ENCODE results near the gene GAB4. TPM values are rescaled to one million over a fixed set of nuclear protein-coding genes. Genes with fewer than 3 reads are reported as not detected.

Gene GAB4
- total RNA-seq, 1 donor from 2014 or later, result not detected

DNA sequence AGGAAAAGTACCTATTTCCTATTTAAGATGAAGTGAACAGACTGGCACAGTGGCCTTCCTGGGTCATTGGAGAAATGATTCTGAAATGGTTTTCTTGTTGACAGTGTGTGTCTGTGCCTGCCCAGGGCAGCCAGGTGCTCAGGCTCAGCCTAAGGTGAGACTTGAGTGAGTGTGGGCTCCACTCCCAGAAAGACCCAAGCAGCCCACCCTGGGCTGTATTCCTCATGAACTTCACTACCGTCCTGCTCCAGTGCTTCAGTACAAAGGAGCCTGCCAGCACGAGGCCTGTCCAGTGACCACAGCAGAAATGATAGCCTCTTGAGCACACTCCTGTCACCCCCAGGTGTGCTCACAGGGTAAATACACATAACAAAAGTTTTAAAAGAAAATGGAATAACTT, 49.5 kb downstream of the GAB4 start:
- TF ChIP-seq, protein P1, sequence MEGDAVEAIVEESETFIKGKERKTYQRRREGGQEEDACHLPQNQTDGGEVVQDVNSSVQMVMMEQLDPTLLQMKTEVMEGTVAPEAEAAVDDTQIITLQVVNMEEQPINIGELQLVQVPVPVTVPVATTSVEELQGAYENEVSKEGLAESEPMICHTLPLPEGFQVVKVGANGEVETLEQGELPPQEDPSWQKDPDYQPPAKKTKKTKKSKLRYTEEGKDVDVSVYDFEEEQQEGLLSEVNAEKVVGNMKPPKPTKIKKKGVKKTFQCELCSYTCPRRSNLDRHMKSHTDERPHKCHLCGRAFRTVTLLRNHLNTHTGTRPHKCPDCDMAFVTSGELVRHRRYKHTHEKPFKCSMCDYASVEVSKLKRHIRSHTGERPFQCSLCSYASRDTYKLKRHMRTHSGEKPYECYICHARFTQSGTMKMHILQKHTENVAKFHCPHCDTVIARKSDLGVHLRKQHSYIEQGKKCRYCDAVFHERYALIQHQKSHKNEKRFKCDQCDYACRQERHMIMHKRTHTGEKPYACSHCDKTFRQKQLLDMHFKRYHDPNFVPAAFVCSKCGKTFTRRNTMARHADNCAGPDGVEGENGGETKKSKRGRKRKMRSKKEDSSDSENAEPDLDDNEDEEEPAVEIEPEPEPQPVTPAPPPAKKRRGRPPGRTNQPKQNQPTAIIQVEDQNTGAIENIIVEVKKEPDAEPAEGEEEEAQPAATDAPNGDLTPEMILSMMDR (IDR thresholded peaks at IDR 0.05; ENCODE audit: unreplicated experiment), result no peak
- Mint-ChIP-seq H3K36me3 (ENCODE audit: insufficient read depth) (no peaks in the 10 kb centered on the region), H3K9me3 (ENCODE audit: low read depth) (no peaks in the 10 kb centered on the region), H3K27me3 (no peaks in the 10 kb centered on the region), H3K4me1 (ENCODE audit: low read depth) (no peaks in the 10 kb centered on the region), H3K27ac (no peak overlapping the region), H3K4me3 (ENCODE audit: low read depth) (no peak overlapping the region)
- DNase-seq (ENCODE audit: low spot score, unreplicated experiment), result no peak

DNA sequence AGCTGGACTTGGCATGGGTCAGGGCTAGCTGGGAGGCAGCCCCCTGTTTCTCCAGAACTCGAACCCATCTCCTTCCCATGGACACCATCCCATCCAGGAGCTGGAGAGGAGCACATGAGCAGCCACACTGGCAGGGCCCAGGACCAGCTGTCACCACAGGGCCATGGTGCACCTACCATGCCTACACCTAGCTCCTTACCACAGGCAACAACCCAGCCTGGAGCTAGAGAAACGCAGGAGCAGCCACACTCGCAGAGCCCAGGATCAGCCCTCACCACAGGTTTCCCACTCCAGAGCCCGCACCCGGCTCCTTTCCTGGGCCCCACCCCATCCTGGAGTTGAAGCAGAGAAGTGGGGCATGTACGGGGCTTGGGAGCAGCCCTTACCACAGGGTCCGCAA, 50.2 kb downstream of the GAB4 start:
- no peaks in the 10 kb centered on the region for H3K36me3 Mint-ChIP-seq (ENCODE audit: insufficient read depth)
- no peaks in the 10 kb centered on the region for H3K9me3 Mint-ChIP-seq (ENCODE audit: low read depth)
- TF ChIP-seq, protein P1 (IDR thresholded peaks at IDR 0.05; ENCODE audit: unreplicated experiment), result no peak
- H3K4me3 Mint-ChIP-seq (ENCODE audit: low read depth), result no peak overlapping the region
- H3K27ac Mint-ChIP-seq, result no peak overlapping the region
- DNase-seq (ENCODE audit: low spot score, unreplicated experiment), result no peak
- no peaks in the 10 kb centered on the region for H3K4me1 Mint-ChIP-seq (ENCODE audit: low read depth)
- no peaks in the 10 kb centered on the region for H3K27me3 Mint-ChIP-seq

DNA sequence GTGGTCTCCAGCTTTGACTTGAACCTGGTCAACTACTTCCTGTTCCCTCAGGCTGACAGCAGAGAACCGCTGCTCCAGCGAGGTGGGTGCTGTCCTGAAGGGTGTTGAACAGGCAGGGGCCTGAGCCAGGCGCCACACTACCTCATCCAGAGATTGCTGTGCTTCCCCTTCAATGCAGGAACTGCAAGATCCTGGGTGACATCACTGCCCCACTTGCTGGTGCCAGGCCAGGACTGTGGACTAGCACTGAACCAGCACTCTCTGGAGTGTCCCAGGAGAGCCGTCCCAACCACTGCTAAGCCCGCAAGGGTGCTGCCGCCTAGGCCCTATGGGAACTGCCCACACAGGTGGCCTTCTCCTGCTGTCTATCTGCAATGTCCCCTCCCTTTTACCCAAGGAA, 51.7 kb downstream of the GAB4 start:
- Mint-ChIP-seq H3K9me3 (ENCODE audit: low read depth) (no peaks in the 10 kb centered on the region), H3K27ac (no peak overlapping the region), H3K4me3 (ENCODE audit: low read depth) (no peak overlapping the region), H3K4me1 (ENCODE audit: low read depth) (no peaks in the 10 kb centered on the region), H3K36me3 (ENCODE audit: insufficient read depth) (no peaks in the 10 kb centered on the region), H3K27me3 (no peaks in the 10 kb centered on the region)
- TF ChIP-seq, protein P1 (IDR thresholded peaks at IDR 0.05; ENCODE audit: unreplicated experiment), result no peak
- DNase-seq (ENCODE audit: low spot score, unreplicated experiment), result no peak

GRCh38 chr22:16955678-16956210, 52.3 kb downstream of the GAB4 start:
- no peak for DNase-seq (ENCODE audit: low spot score, unreplicated experiment)
- TF ChIP-seq, protein P1 (IDR thresholded peaks at IDR 0.05; ENCODE audit: unreplicated experiment), result no peak
- no peaks in the 10 kb centered on the region for H3K27me3 Mint-ChIP-seq
- H3K36me3 Mint-ChIP-seq (ENCODE audit: insufficient read depth), result no peaks in the 10 kb centered on the region
- no peaks in the 10 kb centered on the region for H3K9me3 Mint-ChIP-seq (ENCODE audit: low read depth)
- H3K27ac Mint-ChIP-seq, result no peak overlapping the region
- H3K4me1 Mint-ChIP-seq (ENCODE audit: low read depth), result no peaks in the 10 kb centered on the region
- no peak overlapping the region for H3K4me3 Mint-ChIP-seq (ENCODE audit: low read depth)

GRCh38 chr22:16955081-16955480, 52.9 kb downstream of the GAB4 start:
- H3K27ac Mint-ChIP-seq, result no peak overlapping the region
- no peak for DNase-seq (ENCODE audit: low spot score, unreplicated experiment)
- TF ChIP-seq, protein P1 (IDR thresholded peaks at IDR 0.05; ENCODE audit: unreplicated experiment), result no peak
- no peaks in the 10 kb centered on the region for H3K36me3 Mint-ChIP-seq (ENCODE audit: insufficient read depth)
- H3K9me3 Mint-ChIP-seq (ENCODE audit: low read depth), result no peaks in the 10 kb centered on the region
- H3K4me1 Mint-ChIP-seq (ENCODE audit: low read depth), result no peaks in the 10 kb centered on the region
- H3K4me3 Mint-ChIP-seq (ENCODE audit: low read depth), result no peak overlapping the region
- no peaks in the 10 kb centered on the region for H3K27me3 Mint-ChIP-seq
